G401 (cell line): ENCODE results near the gene DISP1. TPM values are rescaled to one million over a fixed set of nuclear protein-coding genes. Genes with fewer than 3 reads are reported as not detected.

Source experiments
- DNase-seq: peaks from one replicate; pipeline ENCODE4 v3.0.0-alpha.2; 2015; ENCODE audit warnings: low spot score
- in situ Hi-C: cut with HindIII; loops from 2 replicates; pipeline ENCODE4 v1.10.0; 2016; ENCODE audit warnings: low sequenced_read_pairs, mixed read lengths
- total RNA-seq: library from RNA; depleted of rRNA; stranded (reverse); fragments of >200 nt; shearing (Covaris generic); gene quantifications from 2 replicates; pipeline ENCODE4 v1.2.3, GENCODE V29; 2014; rRNA removed

Gene DISP1
- total RNA-seq = 1.1 and 1.8 TPM in 2 replicates

GRCh38 chr1:222814536-222815439, at the start of gene DISP1:
DISP1 (plus strand) TSS chr1:222815039; CDS start chr1:222942824, 127,785 bp downstream.
- DNase-seq = peak; percentile 84
- in situ Hi-C loops = no loop called here

DNA sequence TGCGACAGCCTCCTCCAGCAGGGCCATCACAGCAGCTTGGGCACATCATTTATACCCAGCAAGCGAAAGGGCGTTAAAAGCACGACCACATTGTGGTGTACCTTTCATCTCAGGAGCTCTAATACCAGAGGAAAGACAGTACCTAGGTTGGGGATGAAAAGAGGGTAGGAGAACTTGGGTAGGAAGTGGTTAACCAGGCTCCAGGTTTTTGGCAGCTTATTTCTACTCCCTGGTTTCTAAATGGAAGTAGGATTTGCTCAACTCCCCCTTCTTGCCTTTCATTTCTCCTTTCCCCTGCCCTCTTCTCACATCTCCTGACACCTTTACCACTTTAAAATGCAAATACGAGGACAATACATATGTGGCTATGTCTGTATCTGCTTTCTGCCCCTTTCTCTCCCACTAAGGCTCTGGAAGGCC, 47.7 kb upstream of the DISP1 start:
- DNase-seq = no peak
- in situ Hi-C loops = no loop called here

DNA sequence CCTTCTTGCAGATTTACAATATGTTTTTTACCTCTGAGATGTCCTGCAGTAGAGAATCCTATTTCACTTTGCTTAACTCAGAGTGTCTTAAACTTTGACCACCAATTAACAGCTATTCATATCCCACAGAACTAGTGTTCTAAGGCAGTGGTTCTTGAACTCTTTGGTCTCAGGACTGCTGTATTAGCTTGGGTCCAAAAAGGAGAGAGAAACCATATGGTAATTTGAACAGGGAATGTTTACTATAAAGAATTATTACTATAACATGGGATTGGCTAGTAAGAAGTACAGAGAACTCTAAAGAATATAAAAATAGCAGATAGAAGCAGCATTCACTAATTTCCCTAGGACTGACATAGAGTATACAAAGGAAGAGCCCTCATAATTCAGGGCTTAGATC, 46.2 kb upstream of the DISP1 start:
- in situ Hi-C loops = no loop called here
- no peak for DNase-seq

- in situ Hi-C loops = no loop called here
- DNase-seq = no peak
These were observed 45.7 kb upstream of the DISP1 start for GRCh38 chr1:222769181-222769580.

DNA sequence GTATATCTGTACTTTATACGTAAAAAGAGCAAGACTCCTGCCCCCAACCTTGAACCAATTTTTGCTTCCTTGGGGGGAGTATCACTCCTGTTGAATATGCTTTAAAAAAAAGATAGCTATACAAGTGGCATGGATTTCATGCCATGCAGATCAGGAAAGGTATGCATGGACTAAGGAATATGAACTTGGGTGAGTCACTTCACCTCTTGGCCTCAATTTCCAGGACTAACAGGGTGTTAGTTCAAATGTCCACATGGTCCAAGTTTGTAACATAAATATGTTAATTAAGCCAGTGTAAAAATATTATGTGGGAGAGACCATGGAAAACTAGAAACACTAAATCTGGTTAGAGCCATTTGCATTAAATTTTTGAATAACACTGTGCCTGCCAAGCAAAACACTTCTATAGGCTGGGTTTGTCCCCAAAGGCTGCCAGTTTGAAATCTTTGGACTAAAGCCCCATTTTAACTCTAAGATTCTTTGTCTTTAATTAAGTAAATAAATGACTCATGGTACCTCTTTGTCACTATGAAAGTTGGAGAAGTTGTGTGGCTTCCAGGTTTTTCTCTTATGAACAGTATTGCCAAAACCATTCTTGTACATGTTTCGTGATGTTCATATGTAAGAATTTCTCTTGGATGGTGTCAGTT, 44.7 kb upstream of the DISP1 start:
- in situ Hi-C loops = no loop called here
- no peak for DNase-seq

DNA sequence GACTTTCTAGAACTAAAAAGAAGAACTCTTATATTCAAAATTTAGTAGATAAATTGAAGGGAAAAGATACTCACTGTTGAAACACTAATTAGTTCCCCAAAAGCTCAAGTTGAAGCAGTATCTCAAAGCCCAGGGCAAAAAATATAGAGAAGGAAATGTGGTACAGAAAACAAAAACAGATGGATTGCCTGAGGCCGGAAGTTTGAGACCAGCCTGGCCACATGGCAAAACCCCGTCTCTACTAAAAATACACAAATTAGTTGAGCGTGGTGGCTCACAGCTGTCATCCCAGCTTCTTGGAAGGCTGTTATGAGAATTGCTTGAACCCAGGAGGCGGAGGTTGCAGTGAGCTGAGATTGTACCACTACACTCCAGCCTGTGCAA, 41.9 kb upstream of the DISP1 start:
- in situ Hi-C loops = no loop called here
- peak; percentile 90 for DNase-seq

DNA sequence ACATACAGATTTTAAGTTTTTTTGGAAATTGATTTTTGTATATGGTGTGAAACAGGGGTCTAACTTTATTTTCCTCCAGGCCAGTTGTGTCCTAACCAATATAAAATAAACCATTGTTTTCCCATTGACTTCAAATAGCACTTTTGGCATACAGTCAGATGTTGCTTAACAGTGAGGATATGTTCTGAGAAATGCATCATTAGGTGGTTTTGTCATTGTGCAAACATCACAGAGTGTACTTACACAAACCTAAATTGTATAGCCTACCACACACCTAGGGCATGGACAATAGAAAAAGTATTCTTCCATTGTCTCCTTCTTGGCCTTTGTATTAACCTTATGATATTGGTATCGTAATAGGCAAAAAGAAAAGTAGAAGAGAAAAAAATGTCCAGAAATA, 37.4 kb upstream of the DISP1 start:
- in situ Hi-C loops = no loop called here
- no peak for DNase-seq

DNA sequence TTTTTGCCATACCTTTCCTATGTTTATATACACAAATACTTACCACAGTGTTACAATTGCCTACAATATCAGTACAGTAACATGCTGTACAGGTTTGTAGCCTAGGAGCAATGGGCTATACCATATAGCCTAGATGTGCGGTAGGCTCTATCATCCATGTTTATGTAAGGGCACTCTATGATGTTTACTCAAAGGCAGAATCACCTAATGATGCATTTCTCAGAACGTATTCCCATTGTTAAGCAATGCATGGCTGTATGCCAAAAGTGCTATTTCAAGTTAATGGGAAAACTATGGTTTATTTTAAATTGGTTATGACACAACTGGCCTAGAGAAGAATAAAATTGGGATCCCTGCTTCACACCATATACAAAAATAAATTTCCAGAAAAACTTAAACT, 36.9 kb upstream of the DISP1 start:
- DNase-seq = no peak
- in situ Hi-C loops = no loop called here

DNA sequence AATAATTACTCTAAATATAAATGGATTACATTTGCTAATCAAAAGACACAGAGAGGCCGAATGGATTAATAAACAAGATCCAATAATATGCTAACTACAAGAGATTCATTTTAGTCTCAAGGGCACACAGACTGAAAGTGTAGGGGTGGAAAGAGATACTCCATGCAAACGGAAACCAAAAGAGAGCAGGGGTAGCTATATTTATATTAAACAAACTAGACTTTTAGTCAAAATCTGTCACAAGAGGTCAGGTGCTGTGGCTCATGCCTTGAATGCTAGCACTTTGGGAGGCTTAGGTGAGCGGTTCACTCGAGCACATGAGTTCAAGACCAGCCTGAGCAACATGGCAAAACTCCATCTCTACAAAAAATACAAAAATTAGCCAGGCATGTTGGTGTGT, 33.6 kb upstream of the DISP1 start:
- DNase-seq = no peak
- in situ Hi-C loops = no loop called here

- in situ Hi-C loops = no loop called here
- no peak for DNase-seq
These were observed 31.8 kb upstream of the DISP1 start for GRCh38 chr1:222783051-222783450.

GRCh38 chr1:222784371-222784770, 30.5 kb upstream of the DISP1 start:
- in situ Hi-C loops = no loop called here
- no peak for DNase-seq

DNA sequence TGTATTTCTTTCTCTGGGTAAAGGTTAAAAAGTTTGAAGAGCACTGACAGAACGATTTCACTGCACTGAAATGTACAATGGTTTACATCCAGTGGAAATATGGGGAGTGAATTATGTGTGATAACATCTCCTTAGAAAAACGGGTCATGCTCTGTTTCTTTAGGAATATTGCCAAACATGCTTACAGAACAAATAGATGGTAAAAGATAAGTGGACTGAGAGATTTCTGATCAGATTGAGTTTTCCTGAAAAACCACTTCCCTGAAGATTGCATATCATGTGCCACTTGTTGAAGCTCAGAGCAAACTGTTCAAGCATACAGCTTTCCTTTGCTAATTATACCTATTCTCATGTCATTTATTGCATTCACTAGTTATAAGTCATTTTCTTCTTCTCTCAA, 29.9 kb upstream of the DISP1 start:
- in situ Hi-C loops = no loop called here
- DNase-seq = peak; percentile 12

- DNase-seq = peak; percentile 23
- in situ Hi-C loops = no loop called here
These were observed 29.3 kb upstream of the DISP1 start for GRCh38 chr1:222785529-222785928.

DNA sequence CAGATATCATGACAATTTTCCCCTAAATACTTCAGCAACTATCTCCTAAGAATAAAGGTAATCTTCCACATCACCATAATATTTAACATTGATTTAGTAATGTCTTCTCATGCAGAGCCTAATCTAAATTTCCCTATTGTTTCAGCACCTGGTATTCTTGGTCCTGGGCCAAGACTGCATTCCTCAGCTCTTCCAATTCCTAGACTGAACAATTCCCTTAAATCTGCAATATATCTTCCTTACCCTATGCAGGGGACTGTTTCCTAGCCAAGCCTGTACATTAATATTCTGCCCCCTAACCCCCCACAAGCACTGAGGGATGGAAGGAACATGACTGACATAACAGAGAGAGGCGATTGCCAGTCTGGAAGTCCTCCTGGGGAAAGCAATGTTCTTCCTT, 28.7 kb upstream of the DISP1 start:
- peak; percentile 80 for DNase-seq
- in situ Hi-C loops = no loop called here

DNA sequence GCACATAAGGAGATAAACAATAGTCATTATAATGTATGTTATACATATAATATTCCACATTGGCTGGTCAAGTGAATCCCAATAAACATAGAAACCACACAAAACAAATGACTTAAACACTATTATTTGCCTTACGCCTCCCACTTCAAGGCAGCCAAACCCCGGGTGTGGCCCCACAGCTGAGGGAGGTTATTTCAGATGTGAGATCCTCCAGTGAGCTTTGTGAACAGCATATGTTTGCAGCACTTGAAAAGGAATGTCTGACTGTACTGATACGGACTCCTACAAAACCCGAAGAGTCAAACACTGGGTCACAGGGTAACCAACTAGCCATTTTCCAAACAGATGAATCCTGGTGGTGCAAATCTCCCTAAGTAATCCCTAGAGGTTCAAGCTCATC, 27.1 kb upstream of the DISP1 start:
- in situ Hi-C loops = no loop called here

DNA sequence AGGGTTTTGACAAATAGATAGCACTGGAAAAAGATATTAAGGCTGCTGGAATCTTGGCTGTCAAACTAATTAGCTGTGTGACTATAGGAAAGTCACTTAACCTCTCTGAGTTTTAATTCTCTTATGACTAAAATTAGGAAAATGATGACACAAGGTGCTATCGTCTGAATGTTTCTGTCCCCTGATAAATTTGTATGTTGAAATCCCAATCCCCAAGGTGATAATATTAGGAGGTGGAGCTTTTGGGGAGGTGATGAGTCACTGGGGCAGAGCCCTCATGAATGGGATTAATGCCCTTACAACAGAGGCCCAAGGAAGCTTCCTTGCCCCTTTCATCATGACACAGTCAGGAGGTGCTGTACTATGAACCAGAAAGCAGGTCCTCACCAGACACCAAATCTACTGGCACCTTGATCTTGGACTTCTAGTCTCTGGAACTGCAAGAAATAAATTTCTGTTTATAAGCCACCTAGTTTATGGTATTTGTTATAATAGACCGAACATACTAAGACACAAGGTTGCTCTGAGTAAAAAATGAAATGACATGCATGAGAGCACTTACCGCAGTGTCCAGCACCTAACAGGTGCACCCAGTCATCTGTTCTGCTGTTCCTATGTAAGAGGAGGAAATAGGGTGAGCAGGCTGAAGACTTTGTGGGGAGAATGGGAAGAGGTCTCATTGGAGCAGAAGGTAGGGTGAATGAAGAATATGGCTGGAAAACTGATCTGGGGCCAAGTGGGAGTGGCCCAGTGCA, 26.3 kb upstream of the DISP1 start:
- in situ Hi-C loops = no loop called here
- no peak for DNase-seq

More for the DNA sequence above, 27.1 kb upstream of the DISP1 start:
- no peak for DNase-seq

- DNase-seq = no peak
- in situ Hi-C loops = no loop called here
These were observed 24.7 kb upstream of the DISP1 start for GRCh38 chr1:222790115-222790514.

DNA sequence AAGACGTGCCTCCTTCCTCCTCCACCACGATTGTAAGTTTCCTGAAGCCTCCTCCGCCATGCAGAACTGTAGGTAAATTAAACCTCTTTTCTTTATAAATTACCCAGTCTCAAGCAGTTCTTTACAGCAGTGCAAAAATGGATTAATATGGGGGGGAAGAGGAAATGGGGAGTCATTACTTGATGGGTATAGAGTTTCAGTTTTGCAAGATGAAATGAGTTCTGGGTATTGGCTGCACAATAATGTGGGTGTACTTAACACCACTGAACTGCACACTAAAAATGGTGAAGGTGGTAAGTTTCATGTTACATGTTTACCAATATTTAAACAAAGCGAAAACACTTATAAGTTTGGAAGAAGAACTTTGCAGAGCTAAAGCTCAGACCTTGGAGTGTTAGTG, 24.3 kb upstream of the DISP1 start:
- in situ Hi-C loops = no loop called here
- no peak for DNase-seq

- in situ Hi-C loops = no loop called here
These were observed 23.7 kb upstream of the DISP1 start for GRCh38 chr1:222791006-222791710.

More at GRCh38 chr1:222791006-222791710, 23.7 kb upstream of the DISP1 start:
- no peak for DNase-seq
